Breast epithelium (tissue), 4 donors: ENCODE results near the gene AUNIP. TPM values are rescaled to one million over a fixed set of nuclear protein-coding genes. Genes with fewer than 3 reads are reported as not detected.

Source experiments
- DNase-seq, 2 donors: peaks; one replicate each; pipeline ENCODE4 v3.0.0-alpha.2; 2019; ENCODE audit warnings: low spot score in 2 of 2
- H3K27ac ChIP-seq, 2 donors: fragments of 200-600 bp; sonication (generic) in 1 of 2; one replicate each; pipeline ENCODE4 v1.5.1; 2016 to 2019; ENCODE audit warnings: mild to moderate bottlenecking in 1 of 2
- H3K27me3 ChIP-seq, 2 donors: fragments of 200-600 bp; sonication (generic) in 1 of 2; one replicate each; pipeline versions ENCODE4 v1.5.1 to v1.6.0; 2017 to 2019; ENCODE audit warnings: control low read depth in 1 of 2, mild to moderate bottlenecking in 1 of 2
- H3K36me3 ChIP-seq: fragments of 200-600 bp; one replicate; pipeline ENCODE4 v1.5.1; 2019
- H3K4me1 ChIP-seq, 2 donors: fragments of 200-600 bp; sonication (generic); one replicate each; pipeline ENCODE4 v1.5.1; 2016 to 2019; ENCODE audit warnings: control low read depth in 1 of 2
- H3K4me3 ChIP-seq, 3 donors: fragments of 200-600 bp; sonication (generic); 1 replicate in 2 of 3; 2 replicates in 1 of 3; pipeline ENCODE4 v1.5.1; 2016 to 2019; ENCODE audit warnings: mild to moderate bottlenecking in 3 of 3, moderate library complexity in 2 of 3
- H3K9me3 ChIP-seq, 2 donors: fragments of 200-600 bp; sonication (generic) in 1 of 2; one replicate each; pipeline ENCODE4 v1.5.1; 2016 to 2019; ENCODE audit warnings: control low read depth in 1 of 2
- POLR2A ChIP-seq: fragments of 450-650 bp; IDR thresholded peaks from one replicate; pipeline ENCODE4 v1.6.1; 2016; ENCODE audit warnings: antibody characterized with exemption, mild to moderate bottlenecking, moderate library complexity
- POLR2AphosphoS5 ChIP-seq, 3 donors: sonication (generic); formaldehyde crosslinking; IDR thresholded peaks; one replicate each; pipeline ENCODE4 v1.6.1; 2017; ENCODE audit warnings: antibody characterized with exemption in 3 of 3
- intact Hi-C: fragments of 100-400 bp; cut with DNase I; formaldehyde crosslinking; loops from one replicate; pipeline ENCODE4 v1.15.1; 2023; ENCODE audit warnings: low total_unique reads
- total RNA-seq, 3 donors: library from RNA; depleted of rRNA; stranded (reverse); fragments of >200 nt; gene quantifications; one replicate each; pipeline ENCODE4 v1.1.0, GENCODE V29; 2016
- TF ChIP-seq, protein P1 (sequence below), 3 donors: fragments of 450-650 bp; IDR thresholded peaks; one replicate each; pipeline ENCODE4 v1.5.1; 2016 to 2017; ENCODE audit warnings: antibody characterized with exemption in 3 of 3, mild to moderate bottlenecking in 3 of 3, moderate library complexity in 3 of 3

The AUNIP gene
- total RNA-seq, 3 donors from 2014 or later = 0.33 to 0.88 TPM; not detected in 1

GRCh38 chr1:25816112-25816718, 43.0 kb downstream of the AUNIP start:
- H3K27ac ChIP-seq = no peak overlapping the region
- no peaks in the 10 kb centered on the region for H3K27me3 ChIP-seq
- H3K4me3 ChIP-seq = no peak overlapping the region
- no peak for DNase-seq
- no peaks in the 10 kb centered on the region for H3K36me3 ChIP-seq
- peaks cover 7 to 15% of the 10 kb centered on the region in 2 donors for H3K4me1 ChIP-seq
- no peaks in the 10 kb centered on the region for H3K9me3 ChIP-seq
- TF ChIP-seq, protein P1, sequence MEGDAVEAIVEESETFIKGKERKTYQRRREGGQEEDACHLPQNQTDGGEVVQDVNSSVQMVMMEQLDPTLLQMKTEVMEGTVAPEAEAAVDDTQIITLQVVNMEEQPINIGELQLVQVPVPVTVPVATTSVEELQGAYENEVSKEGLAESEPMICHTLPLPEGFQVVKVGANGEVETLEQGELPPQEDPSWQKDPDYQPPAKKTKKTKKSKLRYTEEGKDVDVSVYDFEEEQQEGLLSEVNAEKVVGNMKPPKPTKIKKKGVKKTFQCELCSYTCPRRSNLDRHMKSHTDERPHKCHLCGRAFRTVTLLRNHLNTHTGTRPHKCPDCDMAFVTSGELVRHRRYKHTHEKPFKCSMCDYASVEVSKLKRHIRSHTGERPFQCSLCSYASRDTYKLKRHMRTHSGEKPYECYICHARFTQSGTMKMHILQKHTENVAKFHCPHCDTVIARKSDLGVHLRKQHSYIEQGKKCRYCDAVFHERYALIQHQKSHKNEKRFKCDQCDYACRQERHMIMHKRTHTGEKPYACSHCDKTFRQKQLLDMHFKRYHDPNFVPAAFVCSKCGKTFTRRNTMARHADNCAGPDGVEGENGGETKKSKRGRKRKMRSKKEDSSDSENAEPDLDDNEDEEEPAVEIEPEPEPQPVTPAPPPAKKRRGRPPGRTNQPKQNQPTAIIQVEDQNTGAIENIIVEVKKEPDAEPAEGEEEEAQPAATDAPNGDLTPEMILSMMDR (IDR thresholded peaks at IDR 0.05) = no peak
- TF ChIP-seq POLR2A (no peak), POLR2AphosphoS5 (IDR thresholded peaks at IDR 0.05) (no peak)
- intact Hi-C loops = no loop called here

DNA sequence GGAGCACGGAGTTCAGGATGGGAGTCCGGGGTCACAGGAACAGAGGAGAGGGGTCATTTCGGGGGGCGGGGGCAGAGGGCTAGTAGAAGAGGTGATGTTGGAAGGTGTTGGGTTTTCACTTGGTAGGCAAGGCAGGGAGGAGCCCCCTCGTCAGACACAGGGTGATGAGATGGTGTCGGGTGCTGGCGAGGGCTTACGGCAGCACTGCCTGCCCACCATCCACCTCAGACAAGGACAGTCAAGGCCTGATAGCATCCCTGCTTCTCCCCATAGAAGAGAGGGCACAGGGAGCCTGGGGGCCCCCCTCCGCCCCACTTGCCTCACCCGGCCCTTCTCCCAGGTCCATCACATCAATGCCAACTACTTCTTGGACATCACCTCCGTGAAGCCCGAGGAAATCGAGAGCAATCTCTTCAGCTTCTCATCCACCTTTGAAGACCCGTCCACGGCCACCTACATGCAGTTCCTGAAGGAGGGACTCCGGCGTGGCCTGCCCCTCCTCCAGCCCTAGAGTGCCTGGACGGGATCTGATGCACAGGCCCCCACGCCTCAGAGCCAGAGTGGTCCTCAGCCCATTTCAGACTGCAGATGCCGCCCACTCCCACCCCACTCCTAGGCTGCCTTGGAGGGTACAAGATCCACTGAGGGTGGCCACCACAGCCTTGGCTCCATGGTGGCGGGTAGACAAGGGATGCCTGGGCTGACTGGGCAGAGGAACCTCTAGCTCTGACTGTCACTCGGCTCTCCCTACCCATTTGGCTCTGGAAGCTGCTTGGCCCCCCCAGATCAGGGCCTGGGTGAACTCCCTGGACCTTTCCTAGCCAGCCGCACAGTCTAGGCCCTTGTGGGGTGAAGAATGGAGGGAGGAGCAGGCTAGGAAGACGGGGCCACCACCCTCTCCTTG, 43.8 kb downstream of the AUNIP start:
- Histone ChIP-seq H3K27me3 (no peaks in the 10 kb centered on the region), H3K27ac (no peak overlapping the region), H3K4me1 (peaks cover 7 to 12% of the 10 kb centered on the region in 2 donors), H3K36me3 (no peaks in the 10 kb centered on the region), H3K9me3 (no peaks in the 10 kb centered on the region), H3K4me3 (no peak overlapping the region)
- TF ChIP-seq, protein P1 (IDR thresholded peaks at IDR 0.05) = no peak
- intact Hi-C loops = no loop called here
- DNase-seq = no peak

- no peaks in the 10 kb centered on the region for H3K36me3 ChIP-seq
- intact Hi-C loops = no loop called here
Observed at GRCh38 chr1:25814549-25815087, 44.6 kb downstream of the AUNIP start.

DNA sequence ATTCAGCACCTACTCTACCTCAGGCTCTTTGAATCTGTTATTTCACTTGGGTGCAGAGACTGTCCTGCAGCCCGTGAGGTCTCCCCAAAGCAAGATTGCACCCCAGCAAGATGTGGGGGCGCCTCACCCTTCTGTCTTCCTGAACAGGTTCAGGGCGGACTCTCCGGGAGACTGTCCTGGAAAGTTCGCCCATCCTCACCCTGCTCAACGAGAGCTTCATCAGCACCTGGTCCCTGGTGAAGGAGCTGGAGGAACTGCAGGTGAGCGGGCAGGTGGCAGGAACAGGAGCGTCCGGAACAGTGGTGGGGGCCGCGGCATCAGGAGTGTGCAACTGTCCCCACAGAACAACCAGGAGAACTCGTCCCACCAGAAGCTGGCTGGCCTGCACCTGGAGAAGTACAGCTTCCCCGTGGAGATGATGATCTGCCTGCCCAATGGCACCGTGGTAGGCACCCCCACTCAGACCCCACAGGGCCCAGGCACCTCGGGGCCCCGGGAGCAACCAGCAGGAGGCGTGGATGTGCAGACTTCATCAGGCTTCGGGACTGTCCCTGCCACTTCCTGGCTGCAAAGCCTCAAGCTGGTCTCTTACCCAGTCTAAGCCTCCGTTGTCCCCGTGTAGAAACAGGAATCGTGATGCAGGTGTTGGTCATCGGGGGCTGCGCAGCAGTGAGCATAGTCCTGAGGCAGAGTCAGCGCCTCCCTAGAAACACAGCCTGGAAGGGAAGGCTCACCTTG, 45.4 kb downstream of the AUNIP start:
- H3K27me3 ChIP-seq = no peaks in the 10 kb centered on the region
- H3K9me3 ChIP-seq = no peaks in the 10 kb centered on the region
- H3K27ac ChIP-seq = no peak overlapping the region
- no peak for DNase-seq
- intact Hi-C loops = no loop called here
- H3K36me3 ChIP-seq = no peaks in the 10 kb centered on the region
- TF ChIP-seq, protein P1 (IDR thresholded peaks at IDR 0.05) = no peak
- TF ChIP-seq POLR2A (no peak), POLR2AphosphoS5 (IDR thresholded peaks at IDR 0.05) (no peak)
- peaks cover 5 to 12% of the 10 kb centered on the region in 2 donors for H3K4me1 ChIP-seq
- no peak overlapping the region for H3K4me3 ChIP-seq

More at GRCh38 chr1:25814549-25815087, 44.6 kb downstream of the AUNIP start:
- no peak overlapping the region for H3K4me3 ChIP-seq
- no peak overlapping the region for H3K27ac ChIP-seq
- TF ChIP-seq POLR2AphosphoS5 (IDR thresholded peaks at IDR 0.05) (no peak), POLR2A (no peak)
- TF ChIP-seq, protein P1 (IDR thresholded peaks at IDR 0.05) = no peak
- no peaks in the 10 kb centered on the region for H3K9me3 ChIP-seq
- no peaks in the 10 kb centered on the region for H3K27me3 ChIP-seq
- DNase-seq = no peak
- peaks cover 7 to 12% of the 10 kb centered on the region in 2 donors for H3K4me1 ChIP-seq
